Spleen (tissue), 7 donors: ENCODE results near the gene NDC80.

ENCODE experiments used
- CTCF ChIP-seq, 11 experiments: fragments of 200-600 bp in 7 of 11; fragments of 450-650 bp in 4 of 11; sonication (generic) in 4 of 11; IDR thresholded peaks in 8 of 11; conservative IDR thresholded peaks in 3 of 11; 1 replicate in 7 of 11; 2 replicates in 4 of 11; pipeline versions ENCODE4 v1.4.0 to v1.8.0; 2016 to 2021; ENCODE audit warnings: antibody characterized with exemption in 11 of 11, inconsistent platforms in 4 of 11, mild to moderate bottlenecking in 1 of 11
- POLR2AphosphoS5 ChIP-seq, 3 donors: sonication (generic); formaldehyde crosslinking; IDR thresholded peaks; one replicate each; pipeline ENCODE4 v1.5.1; 2017; ENCODE audit warnings: antibody characterized with exemption in 3 of 3
- donor health status: DM: no; HTN: no; CAD: no; lungs with moderate emphysema.
- donor health status: DM: no; HTN: no; CAD: no.
- donor health status: DM: no; HTN: no; CAD: no.

GRCh38 chr18:2535419-2535910, 35.9 kb upstream of the NDC80 start:
- TF ChIP-seq CTCF (IDR thresholded peaks at IDR 0.05 in 8 of 11, conservative IDR thresholded peaks at IDR 0.05 in 3 of 11), result no peak
- TF ChIP-seq POLR2AphosphoS5 (IDR thresholded peaks at IDR 0.05), result no peak
